Right lung (tissue), 5 donors: ENCODE measurements around the gene TACR1. TPM values are rescaled to one million over a fixed set of nuclear protein-coding genes. Genes with fewer than 3 reads are reported as not detected.
A peak's percentile ranks its signal among the peaks of the same experiment; 100 is the strongest.
"Not testable (repeated sequence)": the region's sequence is repeated elsewhere in the genome, so short reads cannot be mapped to it uniquely, and the experiment has no call there.

Experiments used
- DNase-seq, 2 donors: peaks; one replicate each; pipeline ENCODE4 v3.0.0-alpha.2; 2013
- polyA plus RNA-seq, 5 donors: library from polyadenylated mRNA; unstranded; fragments of 120-200 nt; gene quantifications; one replicate each; pipeline versions ENCODE4 v1.2.1 to v1.2.3, GENCODE V29; 2013; ENCODE audit warnings: inconsistent platforms in 1 of 5, low replicate concordance in 1 of 5; ENCODE audit not compliant: insufficient read length in 5 of 5, insufficient read depth in 1 of 5

Gene TACR1
- polyA plus RNA-seq, 5 donors: 1.6 to 2.6 (median 2.2) TPM

DNA sequence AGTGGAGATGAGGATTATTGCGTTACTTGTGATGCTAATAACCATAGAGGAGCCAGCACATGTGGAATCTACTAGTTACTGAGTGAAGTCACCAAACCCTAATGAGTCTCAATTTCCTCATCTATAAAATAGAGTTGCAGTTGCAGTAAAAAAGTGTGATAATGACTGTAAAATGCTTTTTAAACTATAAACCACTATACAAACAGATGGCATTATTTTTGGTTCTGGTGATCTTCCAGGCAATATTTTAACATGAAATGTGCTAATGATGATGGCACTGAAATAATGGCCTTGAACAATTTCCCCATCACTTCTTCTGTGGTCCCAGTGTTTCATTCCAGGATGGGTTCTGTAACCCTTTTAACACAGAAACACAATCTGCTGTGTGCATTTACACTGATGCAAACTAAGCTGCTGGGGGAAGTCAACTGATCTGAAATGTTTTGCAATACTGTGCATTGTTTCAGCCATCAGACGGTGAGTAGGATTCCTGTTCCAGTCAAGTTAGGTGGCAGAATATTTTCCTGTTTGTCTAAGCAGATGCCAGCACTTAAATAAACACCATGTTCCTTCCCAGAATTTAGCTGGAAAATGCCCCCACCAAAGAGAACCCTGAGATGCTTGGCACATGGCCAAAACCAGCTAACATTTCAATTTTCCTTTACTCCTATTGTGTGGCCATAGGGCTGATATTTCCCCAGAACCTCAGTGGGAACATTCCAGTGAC is 52.6 kb downstream of the TACR1 start:
- no peak for DNase-seq

GRCh38 chr2:75146221-75146605 is 53.1 kb downstream of the TACR1 start:
- not testable (repeated sequence) for DNase-seq

DNA sequence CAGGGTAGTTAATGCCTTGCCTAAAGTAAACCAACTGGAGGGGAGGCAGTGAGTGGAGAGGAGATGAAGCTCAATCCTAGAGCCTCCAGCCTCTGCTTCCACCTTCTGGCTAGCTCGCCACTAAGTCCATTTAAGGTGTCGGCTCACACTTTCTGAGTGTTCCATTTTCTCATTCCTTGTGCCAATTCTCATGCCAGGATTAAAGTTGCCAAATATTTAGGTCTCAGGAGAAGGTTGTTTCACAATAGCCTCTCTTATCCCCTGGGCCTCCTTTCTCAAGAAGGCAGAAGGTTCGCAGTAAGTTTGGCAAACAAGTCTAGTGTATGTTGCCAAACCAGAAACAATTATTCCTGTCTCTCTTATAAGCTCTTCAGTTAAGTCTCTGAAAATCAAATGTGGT is 57.2 kb downstream of the TACR1 start:
- no peak for DNase-seq

DNA sequence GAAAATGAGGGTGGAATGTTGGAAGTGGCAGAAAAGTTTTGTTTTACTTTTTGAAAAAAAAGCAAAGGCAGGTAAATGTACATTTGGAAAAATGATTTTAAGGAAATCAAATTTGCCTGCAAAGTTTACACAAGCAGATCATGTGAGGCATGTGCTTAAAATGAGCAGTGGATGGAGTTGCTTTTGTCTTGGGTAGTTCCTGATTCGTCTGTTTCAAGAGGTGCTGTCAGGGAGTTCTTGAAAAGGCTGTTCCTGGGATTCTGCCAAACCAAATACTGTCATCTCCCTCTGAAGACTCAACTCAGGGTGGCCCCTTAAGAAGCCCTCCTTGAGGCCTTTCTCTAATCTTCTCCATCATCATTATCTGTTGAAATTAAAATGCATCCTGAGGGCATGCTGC is 59.0 kb downstream of the TACR1 start:
- no peak for DNase-seq

GRCh38 chr2:75139171-75139570 is 60.1 kb downstream of the TACR1 start:
- DNase-seq: no peak

DNA sequence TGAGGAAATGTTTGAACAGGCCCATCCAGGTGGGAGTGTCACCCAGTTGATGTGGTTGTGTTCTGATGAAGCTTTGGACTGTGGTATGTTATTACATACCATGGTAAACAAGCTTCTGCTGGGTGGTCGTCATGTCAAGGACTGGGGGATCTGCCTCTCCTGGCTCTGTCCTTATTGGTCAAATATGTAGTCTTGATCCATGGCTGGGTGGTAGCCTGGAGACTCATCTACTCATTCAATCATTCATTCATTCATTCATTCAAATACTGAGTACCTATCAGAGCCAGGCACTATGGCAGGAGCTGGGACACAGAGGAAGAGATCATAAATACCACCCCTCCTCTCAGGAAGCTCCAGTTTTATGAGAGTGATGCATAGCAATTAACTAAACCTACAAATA is 60.8 kb downstream of the TACR1 start:
- no peak for DNase-seq

- no peak for DNase-seq
Observed at GRCh38 chr2:75135776-75136400, 63.4 kb downstream of the TACR1 start.

DNA sequence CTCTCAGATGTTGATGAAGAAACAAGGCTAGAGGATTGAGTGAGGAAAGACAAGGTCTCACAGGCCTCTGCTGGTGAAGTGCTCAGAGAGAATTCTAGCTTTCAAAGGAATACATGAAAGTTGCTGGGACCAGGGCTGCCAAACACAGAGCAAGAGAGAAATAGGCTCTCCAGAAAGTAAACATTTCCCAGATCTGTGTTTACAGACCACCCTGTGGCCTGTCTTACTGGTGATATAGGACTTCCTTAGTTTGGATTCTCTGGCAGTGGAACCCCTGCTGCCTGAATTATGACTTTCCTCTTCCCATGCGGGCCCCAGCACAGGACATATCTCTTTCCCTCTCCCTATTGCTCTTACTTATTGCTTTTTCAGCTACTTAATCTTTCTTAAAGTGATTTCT is 64.5 kb downstream of the TACR1 start:
- DNase-seq: peak; percentile 37 to 50

GRCh38 chr2:75133621-75134570 is 65.4 kb downstream of the TACR1 start:
- no peak for DNase-seq

GRCh38 chr2:75130171-75130570 is 69.1 kb downstream of the TACR1 start:
- no peak for DNase-seq

GRCh38 chr2:75123876-75124275 is 75.4 kb downstream of the TACR1 start:
- DNase-seq: no peak

DNA sequence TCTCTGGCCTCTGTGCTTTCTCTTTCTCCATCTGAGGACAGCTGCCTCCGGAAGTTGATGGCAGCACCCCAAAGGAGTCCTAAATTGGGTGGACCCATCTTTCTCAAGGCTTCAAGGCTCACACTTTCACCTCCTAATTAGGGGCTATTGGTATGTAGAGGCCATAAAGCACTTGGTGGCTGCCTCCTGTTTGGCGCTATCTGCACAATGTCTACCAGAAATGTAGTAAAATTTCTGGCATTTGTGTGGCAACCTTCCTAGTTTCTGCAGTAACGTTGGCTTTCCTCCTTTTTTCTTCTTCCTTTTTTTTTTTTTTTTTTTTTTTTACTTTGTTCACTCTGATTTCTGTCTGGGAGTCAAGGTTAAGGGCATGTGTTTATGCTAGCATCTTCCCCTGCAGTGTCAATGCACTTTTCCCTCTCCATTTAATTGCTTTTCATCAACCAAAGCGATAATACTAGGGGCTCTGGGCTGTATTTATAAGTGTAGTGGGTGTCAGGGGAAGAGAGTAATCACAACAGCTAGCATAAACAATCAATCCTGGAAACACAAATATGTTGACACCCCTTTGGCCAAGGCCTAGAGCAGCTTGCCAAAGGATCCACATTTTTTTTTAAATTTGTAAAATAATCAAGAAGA is 86.0 kb downstream of the TACR1 start:
- no peak for DNase-seq

DNA sequence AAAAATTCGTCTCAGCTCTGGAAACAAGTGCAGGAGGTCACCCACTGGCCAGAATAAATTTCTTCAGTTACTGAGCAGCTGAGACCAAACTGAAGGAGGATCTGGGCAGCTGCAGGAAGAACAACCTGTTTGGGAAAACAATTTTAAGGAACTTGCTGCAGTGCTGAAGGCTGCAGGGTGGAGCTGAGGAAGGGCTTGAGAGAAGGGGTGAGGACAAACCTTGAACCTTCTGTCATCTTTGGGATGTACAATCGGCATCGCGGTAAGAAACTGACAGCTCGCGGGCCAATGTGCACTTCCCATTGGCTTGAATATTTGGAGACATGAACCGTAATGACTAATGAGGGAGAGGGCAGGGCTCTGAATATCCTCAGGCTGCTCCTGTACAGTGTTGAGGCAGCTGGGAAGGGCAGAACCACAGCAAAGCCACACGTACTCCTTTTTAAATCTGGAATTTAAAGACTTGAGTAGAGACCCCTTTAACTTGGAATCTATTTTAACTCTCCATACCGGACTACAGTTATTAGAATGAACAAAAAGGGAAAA is 90.3 kb downstream of the TACR1 start:
- DNase-seq: no peak

DNA sequence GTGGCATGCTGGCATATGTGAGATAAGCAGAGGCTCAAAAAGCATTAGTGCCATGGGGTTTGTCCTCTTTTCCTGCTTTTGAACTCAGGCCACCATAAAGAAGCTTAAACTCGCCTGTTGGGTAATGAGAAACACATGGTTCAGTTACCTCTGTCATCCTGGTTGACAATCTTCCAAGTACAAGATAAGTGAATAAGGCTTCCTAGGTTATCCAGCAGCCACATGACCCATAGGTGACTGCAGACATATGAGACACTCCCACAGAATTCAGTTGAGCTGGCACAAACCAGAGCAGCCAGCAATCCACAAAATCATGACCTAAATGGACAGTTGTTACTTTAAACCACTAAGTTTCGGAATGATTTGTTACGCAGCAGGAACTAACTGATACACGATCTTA is 97.3 kb downstream of the TACR1 start:
- no peak for DNase-seq

DNA sequence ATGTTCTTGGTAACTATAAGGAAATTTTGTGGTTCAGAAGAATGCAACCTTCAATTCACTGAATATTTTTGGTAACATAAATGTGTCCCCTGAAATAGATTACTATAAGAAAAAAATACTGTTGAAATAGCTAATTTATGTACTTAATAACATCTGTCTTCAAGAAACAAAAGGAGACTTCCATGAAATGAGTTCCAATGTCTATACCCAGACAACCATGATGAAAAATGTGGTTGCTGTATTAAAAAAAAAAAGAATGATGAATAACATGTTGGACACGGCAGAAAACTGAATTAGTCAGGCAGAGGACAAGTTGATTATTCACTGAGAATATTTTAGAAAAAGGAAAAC is 98.5 kb downstream of the TACR1 start:
- no peak for DNase-seq

DNA sequence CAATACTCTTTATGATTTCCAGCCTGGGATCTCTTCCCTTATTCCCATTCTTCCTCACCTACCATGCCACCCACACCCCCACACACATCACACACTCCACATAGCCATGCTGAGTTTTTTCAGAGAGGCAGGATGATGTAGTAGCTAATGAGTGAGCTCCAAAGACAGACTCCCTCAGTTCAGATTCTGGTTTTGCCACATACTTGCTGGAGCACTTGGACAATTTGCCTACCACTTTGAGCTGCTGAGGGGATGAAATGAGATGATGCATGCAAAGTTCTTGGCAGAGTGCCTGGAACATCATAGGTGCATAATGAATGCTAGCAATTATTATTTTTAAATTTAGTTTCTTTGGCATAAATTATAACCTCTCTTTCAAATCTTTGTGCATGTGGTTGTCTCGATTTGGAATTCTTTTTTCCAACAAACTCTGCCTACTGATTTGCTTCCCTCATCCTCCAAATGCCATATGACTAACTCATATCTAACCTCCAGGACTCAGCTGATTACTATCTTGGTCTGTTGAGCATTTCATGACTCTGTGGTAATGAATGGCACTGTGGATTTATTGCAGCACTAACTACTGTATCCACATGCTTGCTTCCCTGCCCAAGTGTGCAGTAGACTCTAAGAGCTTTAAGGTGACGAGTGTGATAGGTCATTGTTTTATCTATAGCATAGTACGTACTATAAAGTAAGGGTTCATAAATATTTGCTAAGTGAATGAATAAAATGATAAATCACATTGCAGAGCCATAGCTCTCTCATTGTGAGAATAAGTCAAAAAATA is 99.1 kb downstream of the TACR1 start:
- no peak for DNase-seq

DNA sequence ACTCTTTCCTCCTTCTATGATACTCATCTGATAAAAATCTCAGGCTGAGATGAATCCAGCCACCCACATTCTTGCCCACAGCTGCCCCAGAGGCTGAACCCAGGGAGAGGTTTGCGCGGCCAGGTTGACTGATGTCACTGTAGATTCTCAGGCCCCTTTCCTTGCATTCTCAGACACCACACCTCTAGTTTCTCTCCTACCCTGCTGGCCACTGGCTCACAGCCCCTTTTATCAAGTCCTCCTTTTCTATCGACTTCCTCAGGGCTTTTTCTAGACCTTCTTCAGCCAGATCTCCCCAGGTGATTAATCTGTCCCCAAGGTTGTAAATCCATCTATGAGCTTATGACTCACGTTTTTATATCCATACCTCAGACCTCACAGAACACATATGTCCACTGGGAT is 99.8 kb downstream of the TACR1 start:
- no peak for DNase-seq

DNA sequence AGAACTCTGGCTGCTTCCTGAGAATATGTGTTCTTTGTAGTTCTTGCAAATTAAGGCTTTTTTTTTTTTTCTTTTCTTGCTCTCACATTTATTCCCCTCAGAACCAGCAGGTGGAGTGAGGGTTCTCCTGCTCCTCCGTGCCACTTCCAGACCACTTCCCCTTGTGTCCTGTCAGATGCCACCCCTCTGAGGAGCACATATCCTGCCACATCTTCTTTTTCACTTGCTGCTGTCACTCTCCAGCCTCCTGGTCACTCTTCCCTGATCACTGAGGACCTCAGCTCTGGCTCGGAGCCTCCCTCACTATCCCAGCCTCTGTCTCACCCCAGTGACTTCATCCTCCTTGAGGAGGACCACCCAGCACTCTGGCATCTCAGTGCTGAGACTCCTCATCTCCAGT is 100.5 kb downstream of the TACR1 start:
- DNase-seq: peak in 1 of 2 donors; percentile 23

- DNase-seq: no peak
Observed at GRCh38 chr2:75097831-75098230, 101.5 kb downstream of the TACR1 start.

GRCh38 chr2:75094405-75094804 is 104.9 kb downstream of the TACR1 start:
- no peak for DNase-seq
